ENCODE measurements around the gene MTMR12. TPM values are rescaled to one million over a fixed set of nuclear protein-coding genes. Genes with fewer than 3 reads are reported as not detected.

Gene MTMR12
- polyA plus RNA-seq, 1 donor (not counting 4 experiments of a cell fraction or from before 2014, with no cell fraction given) = 17.1 TPM

DNA sequence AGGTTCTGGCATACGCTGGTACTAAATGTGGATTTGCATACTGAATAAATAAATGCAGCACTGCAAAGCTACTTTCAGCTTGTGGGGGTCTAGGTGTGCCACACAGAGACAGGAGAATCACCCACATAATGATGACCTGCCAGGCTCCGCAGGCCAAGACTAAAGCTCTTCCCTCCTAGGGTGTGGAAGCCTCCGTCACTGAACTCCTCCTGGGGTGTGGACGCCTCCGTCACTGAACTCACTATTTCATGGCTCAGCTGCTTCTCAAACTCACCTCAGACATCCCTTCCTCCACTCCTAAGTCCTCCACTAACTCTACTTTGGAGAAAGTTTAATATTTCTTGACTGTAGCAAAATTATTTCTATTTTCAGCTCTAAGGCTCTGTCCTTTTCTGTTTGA lies 73.4 kb downstream of the MTMR12 start:
- H3K4me1 ChIP-seq (ENCODE audit: control insufficient read depth, extremely low read depth, insufficient read depth, low read length) = no peaks in the 10 kb centered on the region
- H3K4me3 ChIP-seq (ENCODE audit: control insufficient read depth in 2 of 3, extremely low read depth in 1 of 3, insufficient read depth in 2 of 3, low read depth in 1 of 3, low read length in 3 of 3) = no peak overlapping the region
- no peak for DNase-seq (ENCODE audit: low read depth, low spot score)
- no peaks in the 10 kb centered on the region for H3K9me3 ChIP-seq (ENCODE audit: control insufficient read depth, low read depth, low read length)
- TF ChIP-seq, protein P1, sequence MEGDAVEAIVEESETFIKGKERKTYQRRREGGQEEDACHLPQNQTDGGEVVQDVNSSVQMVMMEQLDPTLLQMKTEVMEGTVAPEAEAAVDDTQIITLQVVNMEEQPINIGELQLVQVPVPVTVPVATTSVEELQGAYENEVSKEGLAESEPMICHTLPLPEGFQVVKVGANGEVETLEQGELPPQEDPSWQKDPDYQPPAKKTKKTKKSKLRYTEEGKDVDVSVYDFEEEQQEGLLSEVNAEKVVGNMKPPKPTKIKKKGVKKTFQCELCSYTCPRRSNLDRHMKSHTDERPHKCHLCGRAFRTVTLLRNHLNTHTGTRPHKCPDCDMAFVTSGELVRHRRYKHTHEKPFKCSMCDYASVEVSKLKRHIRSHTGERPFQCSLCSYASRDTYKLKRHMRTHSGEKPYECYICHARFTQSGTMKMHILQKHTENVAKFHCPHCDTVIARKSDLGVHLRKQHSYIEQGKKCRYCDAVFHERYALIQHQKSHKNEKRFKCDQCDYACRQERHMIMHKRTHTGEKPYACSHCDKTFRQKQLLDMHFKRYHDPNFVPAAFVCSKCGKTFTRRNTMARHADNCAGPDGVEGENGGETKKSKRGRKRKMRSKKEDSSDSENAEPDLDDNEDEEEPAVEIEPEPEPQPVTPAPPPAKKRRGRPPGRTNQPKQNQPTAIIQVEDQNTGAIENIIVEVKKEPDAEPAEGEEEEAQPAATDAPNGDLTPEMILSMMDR (optimal IDR thresholded peaks at IDR 0.05 in 1 of 3, IDR thresholded peaks at IDR 0.05 in 1 of 3, conservative IDR thresholded peaks at IDR 0.05 in 1 of 3; ENCODE audit: extremely low read depth in 1 of 3, insufficient read depth in 2 of 3, low read length in 3 of 3) = no peak
- TF ChIP-seq EZH2 (IDR thresholded peaks at IDR 0.05; ENCODE audit: low read length) = no peak
- dilution Hi-C loops (cut with MboI; ENCODE audit: extremely low pct_ligation_motif_present, low sequenced_read_pairs) = no loop called here
- no peak overlapping the region for H2AFZ ChIP-seq (ENCODE audit: control insufficient read depth, low read length)
- no peaks in the 10 kb centered on the region for H3K79me2 ChIP-seq (ENCODE audit: control insufficient read depth, insufficient read depth, low read length)
- no peaks in the 10 kb centered on the region for H4K20me1 ChIP-seq (ENCODE audit: control insufficient read depth, extremely low read depth, insufficient read depth, low read length)
- H3K27ac ChIP-seq (ENCODE audit: control insufficient read depth, insufficient read depth, low read length) = no peak overlapping the region
- H3K9me1 ChIP-seq (ENCODE audit: control insufficient read depth, extremely low read depth, insufficient read depth, low read length) = peaks cover 3% of the 10 kb centered on the region
- peaks cover 1 to 17% of the 10 kb centered on the region in 2 experiments for H3K36me3 ChIP-seq (ENCODE audit: control insufficient read depth in 2 of 2, extremely low read depth in 1 of 2, insufficient read depth in 2 of 2, low read length in 2 of 2)
- H3K4me2 ChIP-seq (ENCODE audit: control insufficient read depth, extremely low read depth, insufficient read depth, low read depth, low read length) = no peak overlapping the region
- no peak for FAIRE-seq
- no peaks in the 10 kb centered on the region for H3K27me3 ChIP-seq (ENCODE audit: control insufficient read depth, extremely low read depth, insufficient read depth, low read length)
- no peak overlapping the region for H3K9ac ChIP-seq (ENCODE audit: control insufficient read depth, extremely low read depth, insufficient read depth, low read length)

DNA sequence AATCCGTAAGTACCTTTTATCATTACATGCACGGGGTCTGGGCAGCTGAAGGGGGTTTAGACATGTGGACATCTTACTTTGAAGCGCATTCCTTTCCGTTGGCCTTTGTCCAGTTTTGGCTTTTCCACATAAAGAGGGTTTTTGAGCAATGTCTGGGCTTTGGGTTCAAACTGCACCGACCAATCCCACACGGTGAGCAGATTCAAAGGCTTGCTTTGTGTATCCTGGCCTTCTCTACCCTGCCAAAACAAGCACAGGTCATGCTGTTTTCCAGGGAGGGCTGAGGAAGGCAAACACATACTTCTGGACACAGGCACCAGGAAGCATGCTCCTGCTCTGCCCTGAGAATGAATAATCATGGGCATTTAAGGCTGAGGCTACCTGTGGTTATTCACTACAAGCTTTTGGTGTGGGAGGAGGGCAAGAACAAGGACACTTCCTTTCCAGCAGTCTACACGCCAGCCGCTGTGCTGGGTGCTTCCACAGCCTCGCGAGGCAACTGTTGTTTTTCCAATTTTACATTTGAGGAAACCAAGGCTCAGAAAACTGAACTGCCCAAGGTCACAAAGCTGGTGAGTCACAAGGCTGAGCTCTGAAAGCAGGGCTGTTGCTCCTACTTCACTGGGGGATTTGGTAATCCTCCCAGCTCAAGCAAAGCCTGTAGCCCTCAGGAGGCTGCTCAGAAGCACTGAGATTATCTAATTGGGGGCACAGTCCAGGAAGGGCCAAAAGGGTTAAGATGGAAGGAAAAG lies 78.9 kb downstream of the MTMR12 start:
- no peak for FAIRE-seq
- TF ChIP-seq EZH2 (IDR thresholded peaks at IDR 0.05; ENCODE audit: low read length) = no peak
- TF ChIP-seq, protein P1 (optimal IDR thresholded peaks at IDR 0.05 in 1 of 3, IDR thresholded peaks at IDR 0.05 in 1 of 3, conservative IDR thresholded peaks at IDR 0.05 in 1 of 3; ENCODE audit: extremely low read depth in 1 of 3, insufficient read depth in 2 of 3, low read length in 3 of 3) = no peak
- Histone ChIP-seq H3K4me2 (ENCODE audit: control insufficient read depth, extremely low read depth, insufficient read depth, low read depth, low read length) (no peak overlapping the region), H3K9ac (ENCODE audit: control insufficient read depth, extremely low read depth, insufficient read depth, low read length) (no peak overlapping the region), H3K27me3 (ENCODE audit: control insufficient read depth, extremely low read depth, insufficient read depth, low read length) (no peaks in the 10 kb centered on the region), H3K4me1 (ENCODE audit: control insufficient read depth, extremely low read depth, insufficient read depth, low read length) (no peaks in the 10 kb centered on the region), H3K4me3 (ENCODE audit: control insufficient read depth in 2 of 3, extremely low read depth in 1 of 3, insufficient read depth in 2 of 3, low read depth in 1 of 3, low read length in 3 of 3) (no peak overlapping the region), H3K27ac (ENCODE audit: control insufficient read depth, insufficient read depth, low read length) (no peak overlapping the region), H4K20me1 (ENCODE audit: control insufficient read depth, extremely low read depth, insufficient read depth, low read length) (no peaks in the 10 kb centered on the region), H2AFZ (ENCODE audit: control insufficient read depth, low read length) (no peak overlapping the region), H3K9me1 (ENCODE audit: control insufficient read depth, extremely low read depth, insufficient read depth, low read length) (peaks cover 3% of the 10 kb centered on the region), H3K36me3 (ENCODE audit: control insufficient read depth in 2 of 2, extremely low read depth in 1 of 2, insufficient read depth in 2 of 2, low read length in 2 of 2) (peaks cover 8 to 15% of the 10 kb centered on the region in 2 experiments), H3K9me3 (ENCODE audit: control insufficient read depth, low read depth, low read length) (no peaks in the 10 kb centered on the region), H3K79me2 (ENCODE audit: control insufficient read depth, insufficient read depth, low read length) (no peaks in the 10 kb centered on the region)
- dilution Hi-C loops (cut with MboI; ENCODE audit: extremely low pct_ligation_motif_present, low sequenced_read_pairs) = no loop called here
- no peak for DNase-seq (ENCODE audit: low read depth, low spot score)
